Measurements from ENCODE around the gene PRKAR2B. TPM values are rescaled to one million over a fixed set of nuclear protein-coding genes. Genes with fewer than 3 reads are reported as not detected.

Gene PRKAR2B
- total RNA-seq (2022; extraction: Qiagen RNA extraction; ENCODE audit: low read depth) = 2.7 to 4.1 TPM (median 3.1 TPM) in 5 replicates

GRCh38 chr7:107044347-107045194, at the start of gene PRKAR2B:
TSS of gene PRKAR2B (plus strand) at chr7:107044705. CDS start at chr7:107044908, 203 bp downstream.

GRCh38 chr7:107168233-107169119, 124.0 kb downstream of the PRKAR2B start, which contains the start of gene HBP1:
TSS of gene HBP1 (plus strand) at chr7:107169003. CDS start at chr7:107179894, 10,891 bp downstream.

Other genes starting within 250 kb of the PRKAR2B start
- not detected in 5 replicates for gene PIK3CG, start 179.4 kb upstream of the PRKAR2B start, total RNA-seq (2022; extraction: Qiagen RNA extraction; ENCODE audit: low read depth)
- gene HBP1, start 124.3 kb downstream of the PRKAR2B start, total RNA-seq (2022; extraction: Qiagen RNA extraction; ENCODE audit: low read depth) = 19.4 to 27.1 TPM (median 25.4 TPM) in 5 replicates